Liver (tissue), 9 donors: ENCODE results near the gene RAPGEF2. TPM values are rescaled to one million over a fixed set of nuclear protein-coding genes. Genes with fewer than 3 reads are reported as not detected.

Experiments used
- DNase-seq: peaks from one replicate; pipeline ENCODE4 v3.0.0-alpha.2; 2017; ENCODE audit warnings: low spot score
- H3K27ac ChIP-seq, 2 donors: one replicate each; pipeline ENCODE4 v1.7.0; 2013; ENCODE audit warnings: inconsistent platforms in 2 of 2, low read length in 2 of 2, control low read depth in 1 of 2, low read depth in 1 of 2, mild to moderate bottlenecking in 1 of 2
- H3K27me3 ChIP-seq, 4 donors: one replicate each; pipeline versions ENCODE4 v1.6.1 to v1.7.0; 2013; ENCODE audit warnings: low read length in 3 of 4, inconsistent platforms in 1 of 4, mild to moderate bottlenecking in 1 of 4, moderate library complexity in 1 of 4; ENCODE audit not compliant: control insufficient read depth in 4 of 4, insufficient read depth in 4 of 4
- H3K36me3 ChIP-seq, 4 donors: one replicate each; pipeline versions ENCODE4 v1.6.1 to v1.7.0; 2013; ENCODE audit warnings: low read length in 3 of 4, mild to moderate bottlenecking in 3 of 4, low read depth in 1 of 4, moderate library complexity in 1 of 4; ENCODE audit not compliant: control insufficient read depth in 4 of 4, insufficient read depth in 3 of 4
- H3K4me1 ChIP-seq, 4 donors: one replicate each; pipeline versions ENCODE4 v1.6.1 to v1.7.0; 2013; ENCODE audit warnings: low read length in 3 of 4, mild to moderate bottlenecking in 3 of 4, moderate library complexity in 1 of 4; ENCODE audit not compliant: control insufficient read depth in 4 of 4, insufficient read depth in 4 of 4
- H3K4me3 ChIP-seq, 3 donors: one replicate each; pipeline versions ENCODE4 v1.6.1 to v1.7.0; 2013; ENCODE audit warnings: low read length in 3 of 3, control low read depth in 1 of 3, low read depth in 1 of 3, mild to moderate bottlenecking in 1 of 3
- H3K9ac ChIP-seq, 2 donors: one replicate each; pipeline ENCODE4 v1.7.0; 2013; ENCODE audit warnings: low read length in 2 of 2, mild to moderate bottlenecking in 2 of 2, moderate library complexity in 2 of 2, control low read depth in 1 of 2, low read depth in 1 of 2
- H3K9me3 ChIP-seq, 4 donors: one replicate each; pipeline versions ENCODE4 v1.6.1 to v1.7.0; 2013; ENCODE audit warnings: low read length in 3 of 4; ENCODE audit not compliant: control insufficient read depth in 4 of 4
- EGR1 ChIP-seq, 2 donors: IDR thresholded peaks; 2 replicates each; pipeline ENCODE4 v1.6.1; 2016 to 2018; ENCODE audit warnings: antibody characterized with exemption in 2 of 2, low read depth in 2 of 2
- FOXA1 ChIP-seq: IDR thresholded peaks from 2 replicates; pipeline ENCODE4 v1.6.1; 2016; ENCODE audit warnings: antibody characterized with exemption
- FOXA2 ChIP-seq: IDR thresholded peaks from 2 replicates; pipeline ENCODE4 v1.6.1; 2016; ENCODE audit warnings: antibody characterized with exemption
- GABPA ChIP-seq, 2 donors: IDR thresholded peaks in 1 of 2; conservative IDR thresholded peaks in 1 of 2; 2 replicates each; pipeline ENCODE4 v1.6.1; 2016; ENCODE audit warnings: antibody characterized with exemption in 2 of 2, mild to moderate bottlenecking in 1 of 2, moderate library complexity in 1 of 2
- HNF4A ChIP-seq, 2 donors: conservative IDR thresholded peaks; 2 replicates each; pipeline ENCODE4 v1.6.1; 2016; ENCODE audit warnings: antibody characterized with exemption in 2 of 2, mild to moderate bottlenecking in 2 of 2
- HNF4G ChIP-seq: IDR thresholded peaks from 2 replicates; pipeline ENCODE4 v1.6.1; 2016; ENCODE audit warnings: antibody characterized with exemption
- JUND ChIP-seq, 2 donors: IDR thresholded peaks; 2 replicates each; pipeline ENCODE4 v1.6.1; 2016; ENCODE audit warnings: antibody characterized with exemption in 2 of 2
- MAX ChIP-seq: IDR thresholded peaks from 2 replicates; pipeline ENCODE4 v1.6.1; 2016; ENCODE audit warnings: antibody characterized with exemption
- NR2F2 ChIP-seq: IDR thresholded peaks from 2 replicates; pipeline ENCODE4 v1.6.1; 2016; ENCODE audit warnings: antibody characterized with exemption
- RAD21 ChIP-seq, 2 donors: IDR thresholded peaks; 2 replicates each; pipeline ENCODE4 v1.6.1; 2016; ENCODE audit warnings: antibody characterized with exemption in 2 of 2, mild to moderate bottlenecking in 2 of 2
- REST ChIP-seq: IDR thresholded peaks from 2 replicates; pipeline ENCODE4 v1.6.1; 2016; ENCODE audit warnings: antibody characterized with exemption, mild to moderate bottlenecking
- RXRA ChIP-seq, 2 donors: IDR thresholded peaks; 2 replicates each; pipeline ENCODE4 v1.6.1; 2017 to 2018; ENCODE audit warnings: antibody characterized with exemption in 2 of 2, mild to moderate bottlenecking in 1 of 2
- SP1 ChIP-seq: IDR thresholded peaks from 2 replicates; pipeline ENCODE4 v1.6.1; 2018; ENCODE audit warnings: antibody characterized with exemption, mild to moderate bottlenecking
- TAF1 ChIP-seq: conservative IDR thresholded peaks from 2 replicates; pipeline ENCODE4 v1.6.1; 2016; ENCODE audit warnings: antibody characterized with exemption, mild to moderate bottlenecking
- YY1 ChIP-seq: IDR thresholded peaks from 2 replicates; pipeline ENCODE4 v1.6.1; 2016; ENCODE audit warnings: antibody characterized with exemption, mild to moderate bottlenecking
- ZBTB33 ChIP-seq: IDR thresholded peaks from 2 replicates; pipeline ENCODE4 v1.6.1; 2016; ENCODE audit warnings: antibody characterized with exemption
- WGBS: extraction: QIAGEN DNeasy Blood & Tissue Kit; methylation state at CpG from one replicate; pipeline ENCODE4 v1.1.7; 2013; 5-methylcytosine and 5-hydroxymethylcytosine counted together
- polyA plus RNA-seq, 2 donors: library from polyadenylated mRNA; stranded (reverse) in 1 of 2; unstranded in 1 of 2; fragments of 200-250 nt in 1 of 2; fragments of >200 nt in 1 of 2; fragmentation: Nextera tagmentation in 1 of 2; extraction: Ambion mirVana in 1 of 2; gene quantifications; one replicate each; pipeline versions ENCODE4 v1.2.1 to v1.2.3, GENCODE V29; 2013 to 2015
- total RNA-seq, 2 donors: library from RNA; depleted of rRNA; stranded (reverse); fragments of >200 nt; gene quantifications; one replicate each; pipeline ENCODE4 v1.2.3, GENCODE V29; 2014
- TF ChIP-seq, protein P1 (sequence below): IDR thresholded peaks from 2 replicates; pipeline ENCODE4 v1.6.1; 2016; ENCODE audit warnings: antibody characterized with exemption
- TF ChIP-seq, protein P2 (sequence below): fragments of 150-350 bp; IDR thresholded peaks from 2 replicates; pipeline ENCODE4 v1.5.1; 2017; ENCODE audit warnings: improper control_type of control experiment, low read depth, low read length; ENCODE audit not compliant: missing input control
- donor health status: healthy.
- donor health status: healthy.
- donor health status: healthy.
- donor health status: healthy.
- donor health status: healthy.

Gene RAPGEF2
- total RNA-seq: 10 to 100 TPM; 54.8 to 90.4 TPM
- polyA plus RNA-seq: 1 to 10 TPM; 7.3 to 9.6 TPM

GRCh38 chr4:159102622-159103383 lies at the start of gene RAPGEF2:
Gene RAPGEF2 (plus strand): TSS chr4:159103079. CDS start chr4:159104163, 1,084 bp downstream.
- Histone ChIP-seq H3K4me3 (peak within 1 kb of the TSS; percentile 59 to 98 (median 89)), H3K9me3 (no peaks in the 10 kb centered on the region), H3K9ac (peak within 1 kb of the TSS; percentile 55 to 66), H3K27me3 (no peaks in the 10 kb centered on the region), H3K36me3 (no peaks in the 10 kb centered on the region), H3K4me1 (peaks cover 0 to 30% (median 22%) of the 10 kb centered on the region in 4 donors), H3K27ac (peak within 1 kb of the TSS; percentile 87 to 90)
- under 1% methylated on average over 100 of the region's 100 CpGs for WGBS
- peak; percentile 91 for DNase-seq
- no peak for TF ChIP-seq MAX
- no peak for TF ChIP-seq ZBTB33
- TF ChIP-seq RXRA (IDR thresholded peaks at IDR 0.05): no peak
- TF ChIP-seq, protein P1, sequence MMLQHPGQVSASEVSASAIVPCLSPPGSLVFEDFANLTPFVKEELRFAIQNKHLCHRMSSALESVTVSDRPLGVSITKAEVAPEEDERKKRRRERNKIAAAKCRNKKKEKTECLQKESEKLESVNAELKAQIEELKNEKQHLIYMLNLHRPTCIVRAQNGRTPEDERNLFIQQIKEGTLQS: no peak
- TF ChIP-seq EGR1 (IDR thresholded peaks at IDR 0.05; ENCODE audit: low read depth in 2 of 2): peak; percentile 74 to 87
- TF ChIP-seq, protein P2, sequence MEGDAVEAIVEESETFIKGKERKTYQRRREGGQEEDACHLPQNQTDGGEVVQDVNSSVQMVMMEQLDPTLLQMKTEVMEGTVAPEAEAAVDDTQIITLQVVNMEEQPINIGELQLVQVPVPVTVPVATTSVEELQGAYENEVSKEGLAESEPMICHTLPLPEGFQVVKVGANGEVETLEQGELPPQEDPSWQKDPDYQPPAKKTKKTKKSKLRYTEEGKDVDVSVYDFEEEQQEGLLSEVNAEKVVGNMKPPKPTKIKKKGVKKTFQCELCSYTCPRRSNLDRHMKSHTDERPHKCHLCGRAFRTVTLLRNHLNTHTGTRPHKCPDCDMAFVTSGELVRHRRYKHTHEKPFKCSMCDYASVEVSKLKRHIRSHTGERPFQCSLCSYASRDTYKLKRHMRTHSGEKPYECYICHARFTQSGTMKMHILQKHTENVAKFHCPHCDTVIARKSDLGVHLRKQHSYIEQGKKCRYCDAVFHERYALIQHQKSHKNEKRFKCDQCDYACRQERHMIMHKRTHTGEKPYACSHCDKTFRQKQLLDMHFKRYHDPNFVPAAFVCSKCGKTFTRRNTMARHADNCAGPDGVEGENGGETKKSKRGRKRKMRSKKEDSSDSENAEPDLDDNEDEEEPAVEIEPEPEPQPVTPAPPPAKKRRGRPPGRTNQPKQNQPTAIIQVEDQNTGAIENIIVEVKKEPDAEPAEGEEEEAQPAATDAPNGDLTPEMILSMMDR: no peak
- no peak for TF ChIP-seq FOXA1
- TF ChIP-seq JUND (IDR thresholded peaks at IDR 0.05): no peak
- TF ChIP-seq NR2F2: no peak
- TF ChIP-seq RAD21 (IDR thresholded peaks at IDR 0.05): peak in 1 of 2 donors; percentile 42
- no peak for TF ChIP-seq FOXA2
- peak; percentile 74 for TF ChIP-seq YY1
- peak; percentile 85 for TF ChIP-seq REST
- TF ChIP-seq SP1: peak; percentile 30
- no peak for TF ChIP-seq HNF4G
- no peak for TF ChIP-seq TAF1
- peak in 1 of 2 donors; percentile 62 for TF ChIP-seq GABPA (IDR thresholded peaks at IDR 0.05 in 1 of 2, conservative IDR thresholded peaks at IDR 0.05 in 1 of 2)
- no peak for TF ChIP-seq HNF4A (conservative IDR thresholded peaks at IDR 0.05)
